ENCODE results near the gene DNHD1.

The DNHD1 gene

GRCh38 chr11:6541356-6541755 is 44.3 kb downstream of the DNHD1 start:
- H3K36me3 Mint-ChIP-seq = peaks cover 7% of the 10 kb centered on the region
- H3K4me3 Mint-ChIP-seq = no peak overlapping the region
- H3K9me3 Mint-ChIP-seq = no peaks in the 10 kb centered on the region
- no peak for DNase-seq (ENCODE audit: low spot score in 2 of 2)
- no peak overlapping the region for H3K27ac Mint-ChIP-seq
- H3K4me1 Mint-ChIP-seq = peaks cover 13% of the 10 kb centered on the region
- ATAC-seq = no peak

GRCh38 chr11:6542727-6543126 is 45.6 kb downstream of the DNHD1 start:
- no peak overlapping the region for H3K4me3 Mint-ChIP-seq
- H3K9me3 Mint-ChIP-seq = no peaks in the 10 kb centered on the region
- peak in 1 of 2 donors; percentile 13 for DNase-seq (ENCODE audit: low spot score in 2 of 2)
- H3K27ac Mint-ChIP-seq = peak overlapping the region; percentile 59
- H3K4me1 Mint-ChIP-seq = peaks cover 13% of the 10 kb centered on the region
- peaks cover 7% of the 10 kb centered on the region for H3K36me3 Mint-ChIP-seq
- ATAC-seq = no peak

- no peak for DNase-seq (ENCODE audit: low spot score in 2 of 2)
- Mint-ChIP-seq H3K9me3 (no peaks in the 10 kb centered on the region), H3K27ac (no peak overlapping the region), H3K4me1 (peaks cover 13% of the 10 kb centered on the region), H3K36me3 (peaks cover 13% of the 10 kb centered on the region), H3K4me3 (no peak overlapping the region)
- no peak for ATAC-seq
Measured at GRCh38 chr11:6544921-6545850, 48.1 kb downstream of the DNHD1 start.

- ATAC-seq (no peak), DNase-seq (ENCODE audit: low spot score in 2 of 2) (peak in 1 of 2 donors; percentile 17)
- H3K36me3 Mint-ChIP-seq = peaks cover 13% of the 10 kb centered on the region
- no peaks in the 10 kb centered on the region for H3K9me3 Mint-ChIP-seq
- no peak overlapping the region for H3K4me3 Mint-ChIP-seq
- peaks cover 13% of the 10 kb centered on the region for H3K4me1 Mint-ChIP-seq
- H3K27ac Mint-ChIP-seq = no peak overlapping the region
Measured at GRCh38 chr11:6545917-6546605, 49.0 kb downstream of the DNHD1 start.

- Mint-ChIP-seq H3K36me3 (peaks cover 13% of the 10 kb centered on the region), H3K4me1 (peaks cover 13% of the 10 kb centered on the region), H3K27ac (no peak overlapping the region), H3K4me3 (no peak overlapping the region), H3K9me3 (no peaks in the 10 kb centered on the region)
- no peak for ATAC-seq
- peak in 1 of 2 donors; percentile 22 for DNase-seq (ENCODE audit: low spot score in 2 of 2)
Measured at GRCh38 chr11:6546735-6547134, 49.7 kb downstream of the DNHD1 start.

GRCh38 chr11:6547177-6547576 is 50.1 kb downstream of the DNHD1 start:
- Mint-ChIP-seq H3K9me3 (no peaks in the 10 kb centered on the region), H3K4me1 (peaks cover 11% of the 10 kb centered on the region), H3K36me3 (peaks cover 13% of the 10 kb centered on the region), H3K27ac (peak overlapping the region; percentile 62), H3K4me3 (no peak overlapping the region)
- ATAC-seq (no peak), DNase-seq (ENCODE audit: low spot score in 2 of 2) (peak in 1 of 2 donors; percentile 40)

- peaks cover 2% of the 10 kb centered on the region for H3K4me1 Mint-ChIP-seq
Measured at GRCh38 chr11:6548121-6548520, 51.0 kb downstream of the DNHD1 start.

GRCh38 chr11:6548641-6549040 is 51.6 kb downstream of the DNHD1 start:
- Mint-ChIP-seq H3K4me3 (no peak overlapping the region), H3K36me3 (peaks cover 13% of the 10 kb centered on the region), H3K27ac (no peak overlapping the region), H3K9me3 (no peaks in the 10 kb centered on the region), H3K4me1 (no peaks in the 10 kb centered on the region)
- peak in 1 of 2 donors; percentile 6 for DNase-seq (ENCODE audit: low spot score in 2 of 2)
- ATAC-seq = no peak

More at GRCh38 chr11:6548121-6548520, 51.0 kb downstream of the DNHD1 start:
- ATAC-seq = no peak
- H3K27ac Mint-ChIP-seq = no peak overlapping the region
- peak in 1 of 2 donors; percentile 29 for DNase-seq (ENCODE audit: low spot score in 2 of 2)
- H3K36me3 Mint-ChIP-seq = peaks cover 13% of the 10 kb centered on the region
- no peaks in the 10 kb centered on the region for H3K9me3 Mint-ChIP-seq
- H3K4me3 Mint-ChIP-seq = no peak overlapping the region

- Mint-ChIP-seq H3K4me1 (no peaks in the 10 kb centered on the region), H3K4me3 (no peak overlapping the region), H3K9me3 (no peaks in the 10 kb centered on the region), H3K27ac (no peak overlapping the region), H3K36me3 (no peaks in the 10 kb centered on the region)
- DNase-seq (ENCODE audit: low spot score in 2 of 2) (no peak), ATAC-seq (no peak)
Measured at GRCh38 chr11:6553634-6554033, 56.6 kb downstream of the DNHD1 start.

- H3K27ac Mint-ChIP-seq = peak overlapping the region; percentile 24
- no peak for ATAC-seq
- no peaks in the 10 kb centered on the region for H3K36me3 Mint-ChIP-seq
- no peaks in the 10 kb centered on the region for H3K4me1 Mint-ChIP-seq
- DNase-seq (ENCODE audit: low spot score in 2 of 2) = no peak
- no peaks in the 10 kb centered on the region for H3K9me3 Mint-ChIP-seq
- H3K4me3 Mint-ChIP-seq = no peak overlapping the region
Measured at GRCh38 chr11:6554828-6555706, 58.0 kb downstream of the DNHD1 start.

- Mint-ChIP-seq H3K4me1 (no peaks in the 10 kb centered on the region), H3K9me3 (no peaks in the 10 kb centered on the region), H3K27ac (no peak overlapping the region), H3K4me3 (no peak overlapping the region), H3K36me3 (no peaks in the 10 kb centered on the region)
- DNase-seq (ENCODE audit: low spot score in 2 of 2) = no peak
- ATAC-seq = no peak
Measured at GRCh38 chr11:6556139-6556949, 59.3 kb downstream of the DNHD1 start.

GRCh38 chr11:6557063-6557462 is 60.0 kb downstream of the DNHD1 start:
- H3K9me3 Mint-ChIP-seq = no peaks in the 10 kb centered on the region
- H3K36me3 Mint-ChIP-seq = no peaks in the 10 kb centered on the region
- H3K4me3 Mint-ChIP-seq = no peak overlapping the region
- no peak for ATAC-seq
- no peaks in the 10 kb centered on the region for H3K4me1 Mint-ChIP-seq
- no peak overlapping the region for H3K27ac Mint-ChIP-seq
- no peak for DNase-seq (ENCODE audit: low spot score in 2 of 2)

- no peaks in the 10 kb centered on the region for H3K36me3 Mint-ChIP-seq
- no peak overlapping the region for H3K27ac Mint-ChIP-seq
- ATAC-seq (no peak), DNase-seq (ENCODE audit: low spot score in 2 of 2) (peak in 1 of 2 donors; percentile 38)
- H3K4me1 Mint-ChIP-seq = no peaks in the 10 kb centered on the region
- no peaks in the 10 kb centered on the region for H3K9me3 Mint-ChIP-seq
- H3K4me3 Mint-ChIP-seq = no peak overlapping the region
Measured at GRCh38 chr11:6557761-6558674, 60.9 kb downstream of the DNHD1 start.

Measured in stimulated activated effector memory CD8-positive, alpha-beta T cell treated with anti-CD3 and anti-CD28 coated beads, Interleukin-12 subunit alpha, Interleukin-12 subunit beta, amount 100 ng/mL, for 72 hours (primary cell).